ENCODE measurements around the gene RACGAP1. TPM values are rescaled to one million over a fixed set of nuclear protein-coding genes. Genes with fewer than 3 reads are reported as not detected.

The RACGAP1 gene
- total RNA-seq, 3 donors from 2014 or later (not counting 1 experiment from before 2014, with no cell fraction given), result 6.1 to 11.6 (median 8.7) TPM

- Mint-ChIP-seq H3K4me1 (peaks cover 0 to under 1% of the 10 kb centered on the region in 2 donors), H3K4me3 (no peak overlapping the region), H3K9me3 (no peaks in the 10 kb centered on the region), H3K36me3 (no peaks in the 10 kb centered on the region), H3K27me3 (ENCODE audit: low read depth in 2 of 2) (peaks cover 57 to 59% of the 10 kb centered on the region in 2 donors), H3K27ac (no peak overlapping the region)
- no peaks in the 10 kb centered on the region for H3K9me3 ChIP-seq (ENCODE audit: control insufficient read depth, insufficient read depth, low read length)
- ATAC-seq (no peak), DNase-seq (no peak)
- H3K4me1 ChIP-seq (ENCODE audit: control insufficient read depth, insufficient read depth, low read length), result no peaks in the 10 kb centered on the region
- no peak overlapping the region for H3K27ac ChIP-seq (ENCODE audit: low read length)
- H3K4me3 ChIP-seq (ENCODE audit: low read length), result no peak overlapping the region
- TF ChIP-seq CTCF (IDR thresholded peaks at IDR 0.05), result no peak
- H3K36me3 ChIP-seq (ENCODE audit: control insufficient read depth, insufficient read depth, low read length), result no peaks in the 10 kb centered on the region
- intact Hi-C loops (cut with micrococcal nuclease), result no loop called here
- peaks cover 23% of the 10 kb centered on the region for H3K27me3 ChIP-seq (ENCODE audit: control insufficient read depth, insufficient read depth, low read length)
- 17% methylated on average over 53 of the region's 53 CpGs for whole genome bisulfite sequencing (ENCODE audit: insufficient coverage)
These were observed 70.1 kb downstream of the RACGAP1 start for GRCh38 chr12:49954863-49955830.

- Mint-ChIP-seq H3K27me3 (ENCODE audit: low read depth in 2 of 2) (peaks cover 50 to 52% of the 10 kb centered on the region in 2 donors), H3K27ac (no peak overlapping the region), H3K36me3 (no peaks in the 10 kb centered on the region), H3K4me1 (no peaks in the 10 kb centered on the region), H3K9me3 (no peaks in the 10 kb centered on the region), H3K4me3 (no peak overlapping the region)
- no peak for DNase-seq
- H3K36me3 ChIP-seq (ENCODE audit: control insufficient read depth, insufficient read depth, low read length), result no peaks in the 10 kb centered on the region
- WGBS (ENCODE audit: insufficient coverage), result 60% methylated on average over 21 of the region's 21 CpGs
- no peaks in the 10 kb centered on the region for H3K9me3 ChIP-seq (ENCODE audit: control insufficient read depth, insufficient read depth, low read length)
- no peak overlapping the region for H3K27ac ChIP-seq (ENCODE audit: low read length)
- no peaks in the 10 kb centered on the region for H3K4me1 ChIP-seq (ENCODE audit: control insufficient read depth, insufficient read depth, low read length)
- intact Hi-C loops (cut with micrococcal nuclease), result no loop called here
- H3K4me3 ChIP-seq (ENCODE audit: low read length), result no peak overlapping the region
- peaks cover 16% of the 10 kb centered on the region for H3K27me3 ChIP-seq (ENCODE audit: control insufficient read depth, insufficient read depth, low read length)
- no peak for ATAC-seq
- TF ChIP-seq CTCF (IDR thresholded peaks at IDR 0.05), result no peak
These were observed 71.1 kb downstream of the RACGAP1 start for GRCh38 chr12:49953961-49954846.

- DNase-seq, result no peak
- WGBS (ENCODE audit: insufficient coverage), result 81% methylated on average over 4 of the region's 4 CpGs
- Histone ChIP-seq H3K4me3 (ENCODE audit: low read length) (no peak overlapping the region), H3K4me1 (ENCODE audit: control insufficient read depth, insufficient read depth, low read length) (no peaks in the 10 kb centered on the region), H3K27me3 (ENCODE audit: control insufficient read depth, insufficient read depth, low read length) (peaks cover 7% of the 10 kb centered on the region), H3K27ac (ENCODE audit: low read length) (no peak overlapping the region), H3K36me3 (ENCODE audit: control insufficient read depth, insufficient read depth, low read length) (no peaks in the 10 kb centered on the region), H3K9me3 (ENCODE audit: control insufficient read depth, insufficient read depth, low read length) (no peaks in the 10 kb centered on the region)
- no peak for ATAC-seq
- intact Hi-C loops (cut with micrococcal nuclease), result no loop called here
- Mint-ChIP-seq H3K36me3 (no peaks in the 10 kb centered on the region), H3K27me3 (ENCODE audit: low read depth in 2 of 2) (peaks cover 41 to 42% of the 10 kb centered on the region in 2 donors), H3K4me3 (no peak overlapping the region), H3K9me3 (no peaks in the 10 kb centered on the region), H3K4me1 (no peaks in the 10 kb centered on the region), H3K27ac (no peak overlapping the region)
- TF ChIP-seq CTCF (IDR thresholded peaks at IDR 0.05), result no peak
These were observed 72.1 kb downstream of the RACGAP1 start for GRCh38 chr12:49953151-49953550.

All from natural killer cell (primary cell).